Type B pancreatic cell (in vitro differentiated cells): ENCODE measurements around the gene ACAP2. TPM values are rescaled to one million over a fixed set of nuclear protein-coding genes. Genes with fewer than 3 reads are reported as not detected.
"Not testable (repeated sequence)": the region's sequence is repeated elsewhere in the genome, so short reads cannot be mapped to it uniquely, and the experiment has no call there.

Experiments used
- DNase-seq: peaks from one replicate; pipeline ENCODE4 v3.0.0; 2021; ENCODE audit warnings: mixed read lengths; ENCODE audit not compliant: unreplicated experiment; ENCODE audit errors: extremely low spot score
- H3K27ac Mint-ChIP-seq: 2 replicates; pipeline ENCODE4 v1.8.0; 2021; ENCODE audit warnings: mild to moderate bottlenecking, mixed read lengths
- H3K27me3 Mint-ChIP-seq: 2 replicates; pipeline ENCODE4 v1.8.0; 2021; ENCODE audit warnings: mixed read lengths
- H3K36me3 Mint-ChIP-seq: 2 replicates; pipeline ENCODE4 v1.8.0; 2021; ENCODE audit warnings: mixed read lengths
- H3K4me1 Mint-ChIP-seq: one replicate; pipeline ENCODE4 v1.8.0; 2021; ENCODE audit warnings: mixed read lengths; ENCODE audit not compliant: unreplicated experiment
- H3K4me3 Mint-ChIP-seq: 2 replicates; pipeline ENCODE4 v1.8.0; 2021; ENCODE audit warnings: mild to moderate bottlenecking, mixed read lengths
- H3K9me3 Mint-ChIP-seq: 2 replicates; pipeline ENCODE4 v1.8.0; 2021; ENCODE audit warnings: mixed read lengths
- total RNA-seq: library from RNA; stranded (reverse); gene quantifications from 2 replicates; pipeline ENCODE4 v1.2.1, GENCODE V29; 2021; ENCODE audit warnings: low replicate concordance
- TF ChIP-seq, protein P1 (sequence below): fragments of 200-600 bp; sonication (generic); conservative IDR thresholded peaks from 2 replicates; pipeline ENCODE4 v1.5.0; 2021; ENCODE audit warnings: antibody characterized with exemption, mild to moderate bottlenecking

Gene ACAP2
- total RNA-seq, 1 donor from 2014 or later = 36.6 TPM

DNA sequence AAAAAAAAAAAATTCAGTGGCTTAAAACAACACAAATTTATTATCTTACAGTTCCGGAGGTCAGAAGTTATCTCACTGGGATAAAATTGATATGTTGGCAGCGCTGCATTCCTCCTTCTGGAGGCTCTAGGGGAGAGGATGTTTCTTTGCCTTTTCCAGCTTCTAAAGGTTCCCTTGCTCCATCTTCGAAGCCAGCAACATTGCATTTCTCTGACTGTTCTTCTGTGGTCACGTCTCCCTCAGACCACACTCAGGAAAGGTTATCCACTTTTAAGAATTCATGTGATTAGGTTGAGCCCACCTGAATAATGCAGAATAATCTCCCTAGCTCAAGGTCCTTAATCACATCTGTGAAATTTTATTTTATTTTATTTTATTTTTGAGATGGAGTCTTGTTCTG is 23.4 kb upstream of the ACAP2 start:
- H3K4me1 Mint-ChIP-seq = no peaks in the 10 kb centered on the region
- no peaks in the 10 kb centered on the region for H3K36me3 Mint-ChIP-seq
- TF ChIP-seq, protein P1, sequence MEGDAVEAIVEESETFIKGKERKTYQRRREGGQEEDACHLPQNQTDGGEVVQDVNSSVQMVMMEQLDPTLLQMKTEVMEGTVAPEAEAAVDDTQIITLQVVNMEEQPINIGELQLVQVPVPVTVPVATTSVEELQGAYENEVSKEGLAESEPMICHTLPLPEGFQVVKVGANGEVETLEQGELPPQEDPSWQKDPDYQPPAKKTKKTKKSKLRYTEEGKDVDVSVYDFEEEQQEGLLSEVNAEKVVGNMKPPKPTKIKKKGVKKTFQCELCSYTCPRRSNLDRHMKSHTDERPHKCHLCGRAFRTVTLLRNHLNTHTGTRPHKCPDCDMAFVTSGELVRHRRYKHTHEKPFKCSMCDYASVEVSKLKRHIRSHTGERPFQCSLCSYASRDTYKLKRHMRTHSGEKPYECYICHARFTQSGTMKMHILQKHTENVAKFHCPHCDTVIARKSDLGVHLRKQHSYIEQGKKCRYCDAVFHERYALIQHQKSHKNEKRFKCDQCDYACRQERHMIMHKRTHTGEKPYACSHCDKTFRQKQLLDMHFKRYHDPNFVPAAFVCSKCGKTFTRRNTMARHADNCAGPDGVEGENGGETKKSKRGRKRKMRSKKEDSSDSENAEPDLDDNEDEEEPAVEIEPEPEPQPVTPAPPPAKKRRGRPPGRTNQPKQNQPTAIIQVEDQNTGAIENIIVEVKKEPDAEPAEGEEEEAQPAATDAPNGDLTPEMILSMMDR = no peak
- H3K27me3 Mint-ChIP-seq = no peaks in the 10 kb centered on the region
- H3K9me3 Mint-ChIP-seq = peaks cover 10% of the 10 kb centered on the region
- H3K27ac Mint-ChIP-seq = no peak overlapping the region
- no peak for DNase-seq
- H3K4me3 Mint-ChIP-seq = no peak overlapping the region

DNA sequence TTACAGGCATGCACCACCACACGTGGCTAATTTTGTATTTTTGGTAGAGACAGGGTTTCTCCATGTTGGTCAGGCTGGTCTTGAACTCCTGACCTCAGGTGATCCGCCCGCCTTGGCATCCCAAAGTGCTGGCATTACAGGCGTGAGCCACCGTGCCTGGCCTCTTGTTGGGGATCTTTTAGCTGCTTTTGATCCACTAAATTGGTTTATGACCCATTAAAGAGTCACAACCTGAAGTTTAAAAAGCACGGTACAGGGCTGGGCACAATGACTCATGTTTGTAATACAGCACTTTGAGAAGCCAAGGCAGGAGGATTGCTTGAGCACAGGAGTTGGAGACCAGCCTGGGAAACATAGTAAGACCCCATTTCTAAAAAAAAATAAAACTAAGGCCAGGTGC is 20.1 kb upstream of the ACAP2 start:
- not testable (repeated sequence) for H3K9me3 Mint-ChIP-seq, H3K36me3 Mint-ChIP-seq, H3K4me1 Mint-ChIP-seq, H3K27me3 Mint-ChIP-seq, H3K27ac Mint-ChIP-seq, H3K4me3 Mint-ChIP-seq, DNase-seq

DNA sequence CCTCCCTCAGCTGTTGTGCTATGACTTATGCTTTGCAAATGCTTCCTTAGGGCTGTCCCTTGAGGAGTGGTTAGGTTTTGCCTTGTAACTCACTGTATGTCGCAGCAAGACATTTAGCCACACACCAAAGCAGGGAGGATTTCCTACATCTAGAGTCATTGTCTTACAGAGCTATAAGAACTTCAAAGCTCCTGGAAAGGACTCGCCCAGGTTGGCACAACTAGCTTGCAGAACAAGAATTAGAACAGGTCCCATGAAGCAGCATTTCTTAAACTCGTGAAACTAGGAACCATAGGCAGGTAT is 19.4 kb upstream of the ACAP2 start:
- TF ChIP-seq, protein P1 = no peak
- DNase-seq = no peak
- Mint-ChIP-seq H3K4me3 (no peak overlapping the region), H3K36me3 (no peaks in the 10 kb centered on the region), H3K9me3 (no peaks in the 10 kb centered on the region), H3K4me1 (peaks cover 5% of the 10 kb centered on the region), H3K27me3 (no peaks in the 10 kb centered on the region), H3K27ac (peak overlapping the region; percentile 56)

DNA sequence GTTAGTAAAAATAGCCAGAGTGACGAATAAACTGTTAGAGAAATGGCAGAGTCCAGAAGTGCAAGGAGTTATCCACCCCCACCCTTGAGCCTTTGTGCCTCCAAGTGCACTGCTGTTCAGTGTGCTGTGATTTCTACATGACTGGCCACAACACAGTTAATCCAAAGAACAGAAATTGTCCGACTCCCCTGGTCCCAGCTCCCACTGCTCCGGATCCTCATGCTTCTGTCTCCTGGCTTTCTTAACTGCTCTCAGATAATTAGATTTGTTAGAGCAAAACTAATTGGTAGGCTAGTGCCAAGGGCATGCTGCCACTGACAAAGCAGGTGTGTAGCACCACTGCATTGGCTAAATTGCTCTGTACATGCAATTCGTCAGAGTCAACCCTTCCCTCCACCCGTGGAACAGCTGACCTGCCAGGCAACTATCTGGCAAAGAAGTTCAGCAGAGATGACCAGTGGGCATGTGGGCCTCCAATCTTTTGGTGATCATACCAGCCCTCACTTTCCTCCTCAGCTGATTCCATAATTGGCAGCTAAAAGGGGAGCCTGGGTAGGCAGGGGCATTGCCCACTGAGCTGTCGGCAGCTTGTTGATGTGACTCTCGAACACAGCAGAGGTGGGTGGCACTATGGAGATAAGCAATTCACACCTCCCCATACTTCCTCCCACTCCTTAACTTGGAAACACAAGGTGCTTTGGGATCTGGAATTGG is 18.9 kb upstream of the ACAP2 start:
- no peaks in the 10 kb centered on the region for H3K36me3 Mint-ChIP-seq
- DNase-seq = no peak
- TF ChIP-seq, protein P1 = no peak
- H3K4me3 Mint-ChIP-seq = no peak overlapping the region
- no peaks in the 10 kb centered on the region for H3K27me3 Mint-ChIP-seq
- no peaks in the 10 kb centered on the region for H3K9me3 Mint-ChIP-seq
- H3K4me1 Mint-ChIP-seq = peaks cover 5% of the 10 kb centered on the region
- peak overlapping the region; percentile 56 for H3K27ac Mint-ChIP-seq

DNA sequence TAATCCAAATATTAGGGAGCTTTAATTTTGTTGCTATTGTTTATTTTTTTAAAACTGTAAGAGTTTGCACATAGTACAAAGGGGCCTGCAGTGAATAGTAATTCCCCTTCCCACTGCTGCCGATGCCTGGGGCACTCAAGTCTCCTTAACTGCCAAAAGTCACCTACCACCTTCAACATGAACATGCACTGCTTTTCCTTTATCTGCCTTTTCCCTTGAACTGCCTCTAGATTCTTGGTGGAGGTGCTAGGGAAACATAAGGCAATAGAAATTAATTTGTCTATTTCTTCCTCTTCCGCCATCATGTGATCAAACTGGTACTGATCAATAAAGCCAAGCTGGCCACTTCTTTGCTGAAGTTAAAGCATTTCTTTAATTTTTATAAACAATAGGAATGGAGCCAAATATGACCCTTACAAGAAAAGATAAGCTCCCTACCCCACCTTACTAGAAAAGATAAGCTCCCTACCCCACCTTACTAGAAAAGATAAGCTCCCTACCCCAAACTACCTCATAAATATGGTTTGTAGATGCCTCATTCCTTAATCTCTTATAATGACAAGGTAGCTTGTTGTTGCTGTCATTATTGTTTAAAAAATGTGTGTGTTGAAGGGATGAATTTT is 17.4 kb upstream of the ACAP2 start:
- H3K27ac Mint-ChIP-seq = no peak overlapping the region
- TF ChIP-seq, protein P1 = no peak
- no peak for DNase-seq
- peaks cover 5% of the 10 kb centered on the region for H3K4me1 Mint-ChIP-seq
- H3K4me3 Mint-ChIP-seq = no peak overlapping the region
- no peaks in the 10 kb centered on the region for H3K9me3 Mint-ChIP-seq
- H3K36me3 Mint-ChIP-seq = no peaks in the 10 kb centered on the region
- H3K27me3 Mint-ChIP-seq = no peaks in the 10 kb centered on the region

DNA sequence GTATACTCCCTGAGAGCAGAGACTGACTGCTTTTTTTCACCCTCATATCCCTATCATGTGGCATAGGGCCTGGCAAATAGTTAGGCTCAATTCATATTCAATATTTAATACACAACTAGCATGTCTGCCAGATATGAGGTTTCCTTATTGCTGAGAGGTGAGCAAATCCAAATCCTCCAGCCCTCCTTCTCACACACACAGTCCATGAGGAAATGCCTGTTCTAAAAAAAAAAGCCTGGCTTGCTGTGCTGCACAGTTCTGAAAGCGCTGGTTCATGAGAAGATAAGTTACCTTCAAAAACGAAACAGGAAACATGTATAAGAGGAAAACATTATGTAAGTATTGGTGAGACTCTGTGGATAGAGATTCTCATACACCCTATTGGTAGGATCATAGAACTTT is 15.5 kb upstream of the ACAP2 start:
- H3K27ac Mint-ChIP-seq = peak overlapping the region; percentile 37
- TF ChIP-seq, protein P1 = no peak
- no peaks in the 10 kb centered on the region for H3K27me3 Mint-ChIP-seq
- no peaks in the 10 kb centered on the region for H3K36me3 Mint-ChIP-seq
- H3K9me3 Mint-ChIP-seq = no peaks in the 10 kb centered on the region
- H3K4me1 Mint-ChIP-seq = peaks cover 5% of the 10 kb centered on the region
- H3K4me3 Mint-ChIP-seq = no peak overlapping the region
- DNase-seq = no peak
